Heart left ventricle (tissue), 16 donors: Measurements from ENCODE around the gene KIAA1671. TPM values are rescaled to one million over a fixed set of nuclear protein-coding genes. Genes with fewer than 3 reads are reported as not detected.

Experiments
- ATAC-seq, 4 donors: fragments of 200-7000 bp; cut with Tn5 transposase; one replicate each; pipeline ENCODE4 v1.9.1; 2020 to 2022; ENCODE audit warnings: moderate library complexity in 4 of 4, mild to moderate bottlenecking in 3 of 4, moderate number of reproducible peaks in 1 of 4
- DNase-seq, 5 donors: peaks; one replicate each; pipeline ENCODE4 v3.0.0-alpha.2; 2020
- H3K27ac ChIP-seq, 12 donors: fragments of 200-600 bp; sonication (generic) in 4 of 12; one replicate each; pipeline versions ENCODE4 v1.5.0 to v1.8.0; 2016 to 2022; ENCODE audit warnings: mild to moderate bottlenecking in 2 of 12
- H3K27me3 ChIP-seq, 9 donors: fragments of 200-600 bp; sonication (generic) in 2 of 9; one replicate each; pipeline versions ENCODE4 v1.5.1 to v1.8.0; 2016 to 2022; ENCODE audit warnings: mild to moderate bottlenecking in 3 of 9
- H3K36me3 ChIP-seq, 9 donors: fragments of 200-600 bp; sonication (generic) in 2 of 9; one replicate each; pipeline versions ENCODE4 v1.5.0 to v1.8.0; 2018 to 2022; ENCODE audit warnings: mild to moderate bottlenecking in 2 of 9
- H3K4me1 ChIP-seq, 12 donors: fragments of 200-600 bp; sonication (generic) in 4 of 12; one replicate each; pipeline versions ENCODE4 v1.5.0 to v1.8.0; 2016 to 2022; ENCODE audit warnings: mild to moderate bottlenecking in 3 of 12
- H3K4me3 ChIP-seq, 12 donors: fragments of 200-600 bp; sonication (generic) in 4 of 12; one replicate each; pipeline versions ENCODE4 v1.5.0 to v1.8.0; 2017 to 2022; ENCODE audit warnings: mild to moderate bottlenecking in 9 of 12, moderate library complexity in 4 of 12
- H3K9me3 ChIP-seq, 12 donors: fragments of 200-600 bp; sonication (generic) in 4 of 12; one replicate each; pipeline versions ENCODE4 v1.5.0 to v1.8.0; 2016 to 2022; ENCODE audit warnings: mild to moderate bottlenecking in 1 of 12
- CTCF ChIP-seq, 12 donors: fragments of 200-600 bp; sonication (generic) in 4 of 12; IDR thresholded peaks; one replicate each; pipeline versions ENCODE4 v1.5.0 to v1.8.0; 2018 to 2022; ENCODE audit warnings: antibody characterized with exemption in 12 of 12, mild to moderate bottlenecking in 5 of 12
- POLR2A ChIP-seq, 2 donors: fragments of 450-650 bp; IDR thresholded peaks; one replicate each; pipeline ENCODE4 v1.6.1; 2017; ENCODE audit warnings: antibody characterized with exemption in 2 of 2, mild to moderate bottlenecking in 2 of 2, moderate library complexity in 2 of 2
- WGBS, 4 donors: extraction: QIAGEN DNeasy Blood & Tissue Kit in 2 of 4; methylation state at CpG; one replicate each; pipeline versions ENCODE4 v1.1.5 to v1.1.7; 2013 to 2018; 5-methylcytosine and 5-hydroxymethylcytosine counted together
- intact Hi-C, 10 donors: fragments of 100-400 bp; cut with DNase I; formaldehyde crosslinking; loops; one replicate each; pipeline versions ENCODE4 v1.11.1 to v1.14.2; 2022
- polyA plus RNA-seq, 2 donors: library from polyadenylated mRNA; stranded (reverse); fragments of 200-250 nt; gene quantifications; one replicate each; pipeline ENCODE4 v1.2.3, GENCODE V29; 2013
- total RNA-seq, 9 donors: library from RNA; depleted of rRNA in 2 of 9; stranded (reverse); fragments of >200 nt in 2 of 9; fragmentation: NEBNext Ultra II Directional in 3 of 9; extraction: Animal tissue kit (Norgen Biotek cat#: 25700) in 3 of 9; gene quantifications; one replicate each; pipeline versions ENCODE4 v1.1.0 to v1.2.4, GENCODE V29; 2016 to 2023
- donor health status: ischemic (EF 13 %, LVEDD 7.1; RV severe dilation, severe dysfunction).
- donor health status: healthy with polysubstance abuse.
- donor health status: DM: no; HTN: yes; CAD: no.
- donor health status: DM: no; HTN: no; CAD: no.
- donor health status: ischemic (EF 25% LVEDD 6.9; RV normal size, moderate dysfunction).
- donor health status: ischemic (EF 25% LVEDD 5.7; RV mildly dilated, moderate dysfunction).
- donor health status: healthy.
- donor health status: DM: yes; HTN: yes; CAD: no.
- donor health status: ischemic (EF 35%, LVEDD 5.7; RV mildly dilated, moderate dysfunction).
- donor health status: nonischemic (EF 11% LVEDD 7.7; RV severe dilation, severe dysfunction).
- donor health status: DM: yes; HTN: yes; CAD: no.
- donor health status: PGD.
- donor health status: ischemic (EF 29% LVEDD 5.4; RV normal size, mild dysfunction).
- donor health status: nonischemic (EF 23%, LVEDD 6.1; RV moderate dilation, normal function).

Gene KIAA1671
- total and polyA plus RNA-seq, 11 donors = 4.5 to 22.1 (median 13.2) TPM

DNA sequence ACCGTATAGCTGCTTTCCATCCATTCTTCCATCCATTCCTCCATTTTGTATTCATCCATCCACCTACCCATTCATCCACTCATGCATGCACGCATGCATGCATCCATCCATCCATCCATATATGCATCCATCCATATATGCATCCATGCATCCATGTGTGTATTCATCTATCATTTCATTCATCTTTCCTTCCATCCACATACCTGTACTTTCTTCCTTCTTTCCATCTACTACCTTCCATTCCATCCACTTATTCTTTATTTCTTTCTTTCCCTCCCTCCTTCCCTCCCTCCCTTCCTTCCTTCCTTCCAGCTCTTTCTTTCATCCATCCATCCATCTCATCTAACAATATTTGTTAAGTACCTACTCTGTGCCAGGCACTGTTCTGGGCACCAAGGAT is 19.9 kb downstream of the KIAA1671 start:
- ATAC-seq (no peak), DNase-seq (no peak)
- Histone ChIP-seq H3K36me3 (no peaks in the 10 kb centered on the region), H3K4me1 (peaks cover 13 to 73% (median 48%) of the 10 kb centered on the region in 12 donors), H3K27me3 (no peaks in the 10 kb centered on the region), H3K9me3 (no peaks in the 10 kb centered on the region), H3K27ac (no peak overlapping the region), H3K4me3 (no peak overlapping the region)
- no peak for TF ChIP-seq CTCF (IDR thresholded peaks at IDR 0.05)
- TF ChIP-seq POLR2A (IDR thresholded peaks at IDR 0.05) = no peak
- 67 to 96% (median 88%) methylated on average over 2 of the region's 2 CpGs for WGBS, 4 donors
- intact Hi-C loops = loop anchor here in 1 of 10 donors (5.0 kb wide), 1 partner anchor 40 kb away; no protein-coding TSS in a partner anchor

GRCh38 chr22:24973872-24974271 is 21.4 kb downstream of the KIAA1671 start:
- no peak for ATAC-seq
- H3K4me1 ChIP-seq = peaks cover 13 to 72% (median 48%) of the 10 kb centered on the region in 12 donors
- 75 to 86% (median 77%) methylated on average over 5 to 6 of the region's 6 CpGs for WGBS, 4 donors

GRCh38 chr22:24975125-24975640 is 22.7 kb downstream of the KIAA1671 start:
- no peak overlapping the region for H3K4me3 ChIP-seq
- peak overlapping the region in 5 of 12 donors; percentile 80 to 90 (median 86) for H3K27ac ChIP-seq
- peaks cover 10 to 58% (median 39%) of the 10 kb centered on the region in 12 donors for H3K4me1 ChIP-seq
- H3K36me3 ChIP-seq = no peaks in the 10 kb centered on the region
- H3K27me3 ChIP-seq = no peaks in the 10 kb centered on the region
- 88 to 94% (median 91%) methylated on average over 5 of the region's 5 CpGs for WGBS, 4 donors
- intact Hi-C loops = loop anchor here in 1 of 10 donors (5.0 kb wide), 1 partner anchor 42 kb away; no protein-coding TSS in a partner anchor
- TF ChIP-seq POLR2A (IDR thresholded peaks at IDR 0.05) (no peak), CTCF (IDR thresholded peaks at IDR 0.05) (no peak)
- ATAC-seq (no peak), DNase-seq (no peak)
- no peaks in the 10 kb centered on the region for H3K9me3 ChIP-seq

More at GRCh38 chr22:24973872-24974271, 21.4 kb downstream of the KIAA1671 start:
- H3K36me3 ChIP-seq = no peaks in the 10 kb centered on the region
- DNase-seq = no peak
- TF ChIP-seq POLR2A (IDR thresholded peaks at IDR 0.05) = no peak
- TF ChIP-seq CTCF (IDR thresholded peaks at IDR 0.05) = no peak
- peak overlapping the region in 1 of 12 donors; percentile 26 for H3K27ac ChIP-seq
- no peak overlapping the region for H3K4me3 ChIP-seq
- no peaks in the 10 kb centered on the region for H3K27me3 ChIP-seq
- H3K9me3 ChIP-seq = no peaks in the 10 kb centered on the region
- intact Hi-C loops = loop anchor here in 1 of 10 donors (5.0 kb wide), 1 partner anchor 38 kb away; no protein-coding TSS in a partner anchor

DNA sequence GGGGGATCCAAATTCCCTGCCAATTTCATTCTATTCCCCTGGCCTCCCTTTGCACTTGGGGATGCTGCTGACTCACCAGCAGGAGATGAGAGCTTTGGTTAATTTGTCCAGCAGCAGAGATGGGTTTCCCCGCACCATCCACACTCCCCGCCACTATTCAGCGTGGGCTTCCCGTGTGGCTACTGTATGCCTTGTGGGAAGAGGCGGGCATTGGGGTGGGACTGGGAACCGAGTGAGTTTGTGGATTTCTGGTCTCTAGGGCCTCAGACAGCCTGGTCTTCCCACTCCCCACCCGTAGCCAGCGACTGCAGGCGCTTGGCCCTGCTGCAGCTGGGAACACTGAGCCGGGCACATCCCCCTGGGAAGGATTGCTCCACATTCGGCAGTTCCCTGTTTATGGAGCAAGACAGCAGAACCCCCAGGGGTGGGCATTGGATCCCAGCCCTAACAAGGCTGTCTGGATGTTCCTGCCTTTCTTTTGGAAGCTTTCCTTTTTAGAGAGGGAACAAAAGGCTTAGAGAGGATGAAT is 23.4 kb downstream of the KIAA1671 start:
- ATAC-seq = peak; percentile 18 to 67 (median 42)
- Histone ChIP-seq H3K36me3 (no peaks in the 10 kb centered on the region), H3K27ac (peak overlapping the region; percentile 76 to 90 (median 80)), H3K4me3 (peak overlapping the region in 1 of 12 donors; percentile 4), H3K27me3 (no peaks in the 10 kb centered on the region), H3K9me3 (no peaks in the 10 kb centered on the region), H3K4me1 (peaks cover 10 to 53% (median 32%) of the 10 kb centered on the region in 12 donors)
- DNase-seq = peak in 4 of 5 donors; percentile 40 to 82 (median 63)
- WGBS, 4 donors = 41 to 59% (median 42%) methylated on average over 8 to 11 of the region's 11 CpGs
- intact Hi-C loops = loop anchor here in 1 of 10 donors (5.0 kb wide), 1 partner anchor 41 kb away; no protein-coding TSS in a partner anchor
- no peak for TF ChIP-seq CTCF (IDR thresholded peaks at IDR 0.05)
- no peak for TF ChIP-seq POLR2A (IDR thresholded peaks at IDR 0.05)
